GM21619 (cell line): ENCODE data around the gene CD48.

Source experiments
- ATAC-seq: cut with Tn5 transposase; IDR thresholded peaks from one replicate; pipeline ENCODE4 v1.9.1; 2021; ENCODE audit not compliant: unreplicated experiment

The CD48 gene

GRCh38 chr1:160680399-160680798 lies 31.2 kb downstream of the CD48 start:
- ATAC-seq: no peak

GRCh38 chr1:160679893-160680292 lies 31.7 kb downstream of the CD48 start:
- ATAC-seq: no peak

GRCh38 chr1:160676869-160677597 lies 34.6 kb downstream of the CD48 start:
- no peak for ATAC-seq

- peak; percentile 54 for ATAC-seq
Measured at GRCh38 chr1:160675641-160676410, 35.8 kb downstream of the CD48 start.

GRCh38 chr1:160674415-160674814 lies 37.2 kb downstream of the CD48 start:
- ATAC-seq: no peak

GRCh38 chr1:160672789-160673695 lies 38.6 kb downstream of the CD48 start:
- ATAC-seq: no peak

- no peak for ATAC-seq
Measured at GRCh38 chr1:160671603-160672517, 39.8 kb downstream of the CD48 start.

GRCh38 chr1:160670701-160671100 lies 40.9 kb downstream of the CD48 start:
- no peak for ATAC-seq

- no peak for ATAC-seq
Measured at GRCh38 chr1:160669802-160670201, 41.8 kb downstream of the CD48 start.

GRCh38 chr1:160669276-160669675 lies 42.3 kb downstream of the CD48 start:
- no peak for ATAC-seq

GRCh38 chr1:160667896-160668295 lies 43.7 kb downstream of the CD48 start:
- ATAC-seq: no peak

- no peak for ATAC-seq
Measured at GRCh38 chr1:160666079-160666442, 45.6 kb downstream of the CD48 start.

- ATAC-seq: no peak
Measured at GRCh38 chr1:160665330-160666078, 46.1 kb downstream of the CD48 start.

- ATAC-seq: peak; percentile 82
Measured at GRCh38 chr1:160664573-160665051, 47.0 kb downstream of the CD48 start.

- ATAC-seq: no peak
Measured at GRCh38 chr1:160662910-160663309, 48.7 kb downstream of the CD48 start.

- no peak for ATAC-seq
Measured at GRCh38 chr1:160659566-160659965, 52.1 kb downstream of the CD48 start.

- no peak for ATAC-seq
Measured at GRCh38 chr1:160658814-160659193, 52.8 kb downstream of the CD48 start.

GRCh38 chr1:160658162-160658813 lies 53.3 kb downstream of the CD48 start:
- no peak for ATAC-seq

- ATAC-seq: no peak
Measured at GRCh38 chr1:160657250-160657781, 54.3 kb downstream of the CD48 start.
